ENCODE data around the gene RANBP2.
A peak's percentile ranks its signal among the peaks of the same experiment; 100 is the strongest.

RANBP2 gene

DNA sequence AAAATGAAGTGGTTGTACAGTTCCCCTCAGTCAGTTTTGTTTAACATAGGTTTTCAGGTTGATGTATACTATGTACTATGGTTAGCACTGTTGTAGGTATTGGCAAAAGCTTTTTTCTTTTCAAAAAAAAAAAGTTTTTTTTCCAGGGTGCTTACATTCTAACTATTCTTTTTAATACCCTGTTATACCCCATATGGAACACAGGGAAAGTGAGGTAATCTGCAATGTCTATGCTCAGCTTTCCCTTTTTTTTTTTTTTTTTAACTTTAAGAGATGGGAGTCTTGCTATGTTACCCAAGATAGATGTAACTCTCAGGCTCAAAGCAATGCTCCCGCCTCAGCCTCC is 66.7 kb downstream of the RANBP2 start:
- DNase-seq = no peak

DNA sequence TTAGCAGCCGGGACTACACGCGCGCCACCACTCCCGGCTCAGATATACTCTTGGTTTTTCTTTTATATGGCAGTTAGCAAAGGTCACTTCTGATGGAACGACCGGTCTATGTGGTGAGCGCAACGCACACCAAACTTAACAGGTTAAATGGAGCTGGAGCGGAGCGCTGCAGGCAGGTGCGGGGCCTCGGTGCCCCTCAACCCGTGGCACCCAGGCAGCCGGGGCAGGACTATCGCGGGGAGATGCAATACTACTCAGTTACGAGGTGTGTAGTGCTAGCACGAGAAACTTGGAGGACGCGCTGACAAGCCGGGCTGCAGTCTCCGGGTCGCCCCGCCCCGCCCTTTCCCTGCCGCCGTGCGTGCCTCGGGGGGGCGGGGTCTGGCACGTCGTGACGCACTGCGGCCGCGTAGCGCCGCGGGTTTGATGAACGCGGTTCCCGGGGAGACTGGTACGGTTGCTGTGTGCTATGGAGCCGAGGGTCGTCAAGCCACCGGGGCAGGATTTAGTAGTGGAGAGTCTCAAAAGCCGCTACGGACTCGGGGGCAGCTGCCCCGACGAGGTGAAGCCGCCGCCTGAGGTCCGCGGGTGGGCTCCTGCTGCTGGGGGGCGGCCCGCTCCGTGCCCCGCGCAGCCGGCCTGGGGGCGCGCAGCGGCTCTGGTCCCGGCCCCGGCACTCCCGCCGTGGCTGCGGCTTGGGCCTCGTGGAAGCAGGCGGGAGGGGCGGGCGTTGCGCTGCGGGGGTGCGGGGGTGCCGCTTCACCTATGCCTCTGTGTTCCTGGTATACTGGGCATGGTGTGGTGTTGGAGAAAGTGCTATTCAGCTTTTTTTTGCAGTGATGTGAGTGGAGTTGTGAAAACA is 67.3 kb downstream of the RANBP2 start, which contains the start of gene CCDC138:
CCDC138 (plus strand) TSS at position 418 of the 862 bp plus-strand sequence; CDS start at position 470, 52 bp downstream.
- DNase-seq = peak; percentile 88 to 89

DNA sequence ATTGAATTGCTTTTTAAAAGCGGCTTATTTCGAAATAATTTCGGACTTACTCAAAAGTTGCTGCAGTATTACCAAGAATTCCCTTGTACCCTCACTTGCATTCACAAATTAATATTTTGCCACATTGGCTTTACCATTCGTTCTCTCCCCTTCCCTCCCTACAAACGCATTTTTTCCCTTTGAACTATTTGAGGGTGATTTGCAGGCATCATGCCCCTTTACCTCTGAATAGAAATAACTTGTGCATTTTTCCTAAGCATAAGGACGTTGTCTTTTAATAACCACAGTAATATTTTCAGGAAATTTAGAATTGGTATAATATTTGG is 67.9 kb downstream of the RANBP2 start:
- DNase-seq = no peak

DNA sequence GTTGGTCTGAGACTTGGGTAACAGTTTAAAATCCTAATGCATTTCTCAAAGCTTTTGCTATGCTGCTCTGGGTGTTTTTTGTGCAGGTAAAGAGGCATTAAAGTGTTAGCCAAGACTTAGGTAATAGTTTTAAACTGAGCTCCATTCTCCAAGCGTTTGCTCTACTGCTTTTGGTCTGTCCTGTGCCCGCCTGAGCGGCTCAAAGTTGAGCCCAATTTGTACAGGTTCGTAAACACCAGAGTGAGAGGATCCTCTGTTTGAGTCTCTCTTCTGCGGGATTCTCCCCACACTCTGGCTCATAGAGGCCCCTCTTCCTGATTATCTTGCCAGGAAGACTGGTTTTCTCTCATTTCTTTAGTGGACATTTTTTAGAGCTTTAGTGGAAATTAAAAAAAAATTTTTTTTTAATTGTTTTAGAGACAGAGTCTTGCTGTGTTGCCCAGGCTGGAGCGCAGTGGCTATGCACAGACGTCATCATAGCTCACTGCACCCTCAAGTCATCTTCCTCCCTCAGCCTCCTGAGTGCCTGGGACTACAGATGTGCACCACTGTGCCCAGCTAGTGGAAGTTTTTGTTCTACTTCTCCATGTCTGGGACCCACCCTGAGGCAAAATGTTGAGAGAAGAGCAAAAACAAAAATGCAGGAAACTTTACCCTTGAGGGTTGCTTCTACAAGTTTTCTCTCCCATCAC is 83.9 kb downstream of the RANBP2 start:
- no peak for DNase-seq

DNA sequence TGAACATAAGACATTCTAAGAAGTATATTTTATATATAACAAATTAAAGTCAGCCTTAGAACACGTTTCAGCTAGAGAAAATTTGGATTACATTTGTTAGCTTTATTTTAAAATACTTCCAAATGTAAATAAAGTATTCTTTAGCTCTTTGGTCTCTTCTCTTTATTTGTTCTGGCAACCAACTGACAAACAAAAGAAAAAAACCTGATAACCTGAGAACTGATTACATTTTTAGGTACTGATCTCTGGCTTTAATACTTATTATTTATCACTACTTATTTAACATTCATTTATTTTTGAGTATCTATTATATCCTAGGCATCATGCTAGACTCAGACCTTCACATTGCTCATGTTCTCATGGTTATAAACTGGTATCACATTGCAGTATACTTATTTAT is 85.8 kb downstream of the RANBP2 start:
- DNase-seq = no peak

DNA sequence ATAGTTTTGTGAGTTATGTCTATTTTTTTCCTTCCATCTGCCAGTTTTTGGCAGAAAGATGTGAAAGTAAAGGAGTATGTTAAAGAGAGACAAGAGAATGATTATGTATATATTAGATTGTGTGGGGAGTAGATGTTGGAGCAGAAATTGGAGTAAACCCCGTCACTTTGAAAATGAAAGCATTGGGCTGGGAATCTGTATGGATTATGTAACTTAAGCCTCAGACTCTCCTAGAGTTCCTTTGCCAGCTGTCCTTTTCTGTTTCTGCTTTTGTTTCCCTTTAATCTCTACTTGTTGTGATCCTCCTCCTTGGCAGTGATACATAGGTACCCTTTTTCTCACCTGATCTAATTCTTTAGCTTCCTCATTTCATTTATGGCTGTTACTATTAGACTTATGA is 86.5 kb downstream of the RANBP2 start:
- no peak for DNase-seq

DNA sequence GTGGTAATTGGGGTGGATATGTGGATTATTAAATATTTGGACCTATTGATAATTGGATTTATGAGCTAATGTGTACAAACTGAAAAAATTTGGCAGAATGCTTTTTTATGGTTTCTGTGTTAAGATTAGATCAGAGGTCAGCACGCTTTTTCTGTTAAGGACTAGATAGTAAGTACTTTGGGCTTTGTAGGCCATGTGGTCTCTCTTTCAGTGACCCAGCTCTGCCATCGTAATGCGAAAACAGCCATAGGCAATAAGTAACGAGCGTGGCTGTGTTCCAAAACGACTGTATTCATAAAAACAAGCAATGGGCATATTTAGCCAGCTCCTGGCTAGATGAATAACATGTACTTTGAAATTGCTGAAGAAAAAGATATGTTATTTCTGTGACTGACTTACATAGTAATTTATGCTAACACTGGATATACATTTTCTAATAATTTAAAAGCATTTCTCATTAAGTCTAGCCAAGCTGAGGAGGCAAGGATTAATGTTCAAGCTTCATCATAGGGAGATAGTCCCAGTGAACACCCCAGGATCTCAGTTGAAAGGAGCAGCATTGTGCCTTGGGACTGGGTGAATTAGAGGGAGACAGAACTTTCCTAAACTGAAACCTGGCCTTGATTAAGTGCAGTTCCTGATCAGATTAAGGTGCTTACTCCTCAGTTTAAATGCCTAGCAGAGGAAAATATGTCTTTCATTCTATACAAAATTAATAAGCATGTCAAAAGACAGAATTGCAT is 87.3 kb downstream of the RANBP2 start:
- no peak for DNase-seq

DNA sequence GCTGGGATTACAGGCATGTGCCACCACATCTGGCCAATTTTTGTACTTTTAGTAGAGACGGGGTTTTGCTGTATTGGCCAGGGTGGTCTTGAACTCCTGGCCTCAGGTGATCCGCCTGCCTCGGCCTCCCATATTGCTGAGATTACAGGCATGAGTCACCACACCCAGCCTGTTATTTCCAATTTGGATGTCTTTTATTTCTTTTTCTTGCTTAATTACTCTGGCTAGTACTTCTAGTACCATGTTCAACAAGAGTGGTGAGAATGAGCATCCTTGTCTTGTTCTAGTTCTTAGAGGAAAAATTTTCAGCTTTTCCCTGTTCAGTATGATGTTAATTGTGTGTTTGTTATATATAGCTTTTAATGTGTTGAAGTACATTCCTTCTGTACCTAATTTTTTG is 90.7 kb downstream of the RANBP2 start:
- DNase-seq = no peak

DNA sequence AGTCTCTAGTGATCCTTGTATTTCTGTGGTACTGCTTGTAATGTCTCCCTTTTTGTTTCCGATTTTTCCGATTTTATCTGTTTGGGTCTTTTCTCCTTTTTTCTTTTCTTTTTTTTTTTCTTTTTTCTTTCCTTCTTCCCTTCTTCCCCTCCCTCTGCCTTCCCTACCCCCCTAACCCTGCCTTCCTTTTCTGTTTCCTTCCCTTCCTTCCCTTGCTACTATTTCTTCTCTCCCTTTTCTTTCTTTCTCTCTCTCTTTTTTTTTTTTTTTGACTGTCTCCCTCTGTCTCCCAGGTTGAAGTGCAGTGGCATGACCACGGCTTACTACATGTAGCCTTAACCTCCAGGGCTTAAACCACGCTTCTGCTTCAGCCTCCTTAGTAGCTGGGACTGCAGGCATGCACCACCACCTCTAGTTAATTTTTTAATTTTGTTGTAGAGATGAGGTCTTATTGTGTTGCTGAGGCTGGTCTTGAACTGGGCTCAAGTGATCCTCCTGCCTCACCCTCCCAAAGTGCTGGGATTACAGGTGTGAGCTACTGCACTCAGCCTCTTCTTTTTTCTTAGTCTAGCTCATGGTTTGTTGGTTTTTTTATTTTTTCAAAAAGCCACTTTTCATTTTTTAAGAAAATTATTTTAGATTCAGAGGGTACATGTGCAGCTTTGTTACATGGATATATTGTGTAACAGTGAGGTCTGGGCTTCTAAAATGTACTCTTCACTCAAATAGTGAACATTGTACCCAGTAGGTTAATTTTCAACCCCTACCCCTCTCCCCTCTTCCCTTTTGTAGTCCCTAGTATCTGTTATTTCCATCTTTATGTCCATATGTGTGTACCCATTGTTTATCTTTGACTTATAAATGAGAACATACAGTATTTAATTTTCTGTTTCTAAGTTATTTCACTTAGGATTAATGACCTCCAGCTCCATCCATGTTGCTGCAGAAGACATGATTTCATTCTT is 92.0 kb downstream of the RANBP2 start:
- DNase-seq = no peak

DNA sequence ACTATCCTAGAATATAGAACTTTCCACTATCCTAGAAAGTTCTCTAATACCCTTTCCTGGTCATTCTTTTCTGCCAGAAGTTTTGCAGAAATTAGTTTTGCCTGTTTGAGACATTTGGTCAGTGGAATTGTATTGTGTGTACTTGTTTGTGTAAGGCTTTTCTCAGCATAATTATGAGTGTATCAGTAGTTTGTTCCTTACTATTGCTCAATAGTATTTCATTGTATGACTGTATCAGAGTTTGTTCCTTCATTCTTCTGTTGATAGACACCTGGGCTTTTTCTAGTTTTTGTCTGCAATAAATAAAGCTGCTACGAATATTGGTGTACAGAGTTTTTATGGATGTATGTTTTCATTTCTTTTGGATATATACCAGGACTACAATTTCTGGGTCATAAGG is 94.5 kb downstream of the RANBP2 start:
- no peak for DNase-seq

DNA sequence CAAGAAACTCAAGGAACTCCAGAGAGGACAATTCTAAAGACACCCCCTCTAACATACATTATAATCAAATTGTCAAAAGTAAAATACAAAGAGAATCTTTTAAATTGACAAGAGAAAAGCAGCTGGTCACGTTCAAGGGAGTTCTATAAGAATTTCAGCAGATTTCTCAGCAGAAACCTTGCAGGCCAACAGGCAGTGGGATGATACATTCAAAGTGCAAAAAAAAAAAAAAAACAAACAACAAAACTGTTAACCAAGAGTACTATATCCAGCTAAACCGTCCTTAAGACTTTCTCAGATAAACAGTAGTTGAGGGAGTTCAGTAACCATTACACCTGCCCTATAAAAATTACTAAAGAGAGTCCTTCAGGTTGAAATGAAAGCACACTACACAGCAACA is 101.2 kb downstream of the RANBP2 start:
- DNase-seq = no peak

DNA sequence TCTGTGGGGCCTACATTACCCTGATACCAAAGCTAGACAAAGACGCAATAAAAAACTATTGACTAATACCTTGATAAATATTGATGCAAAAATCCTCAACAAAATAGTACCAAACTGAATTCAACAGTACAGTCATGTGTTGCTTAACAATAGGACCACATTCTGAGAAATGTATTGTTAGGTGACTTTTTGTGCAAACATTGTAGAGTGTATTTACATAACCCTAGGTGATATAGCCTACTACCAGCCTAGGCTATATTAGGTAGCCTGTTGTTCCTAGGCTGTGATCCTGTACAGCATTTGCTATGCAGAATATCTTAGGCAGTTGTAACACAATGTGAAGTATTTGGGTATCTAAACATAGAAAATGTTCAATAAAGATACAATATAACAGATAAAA is 104.0 kb downstream of the RANBP2 start:
- DNase-seq = no peak

DNA sequence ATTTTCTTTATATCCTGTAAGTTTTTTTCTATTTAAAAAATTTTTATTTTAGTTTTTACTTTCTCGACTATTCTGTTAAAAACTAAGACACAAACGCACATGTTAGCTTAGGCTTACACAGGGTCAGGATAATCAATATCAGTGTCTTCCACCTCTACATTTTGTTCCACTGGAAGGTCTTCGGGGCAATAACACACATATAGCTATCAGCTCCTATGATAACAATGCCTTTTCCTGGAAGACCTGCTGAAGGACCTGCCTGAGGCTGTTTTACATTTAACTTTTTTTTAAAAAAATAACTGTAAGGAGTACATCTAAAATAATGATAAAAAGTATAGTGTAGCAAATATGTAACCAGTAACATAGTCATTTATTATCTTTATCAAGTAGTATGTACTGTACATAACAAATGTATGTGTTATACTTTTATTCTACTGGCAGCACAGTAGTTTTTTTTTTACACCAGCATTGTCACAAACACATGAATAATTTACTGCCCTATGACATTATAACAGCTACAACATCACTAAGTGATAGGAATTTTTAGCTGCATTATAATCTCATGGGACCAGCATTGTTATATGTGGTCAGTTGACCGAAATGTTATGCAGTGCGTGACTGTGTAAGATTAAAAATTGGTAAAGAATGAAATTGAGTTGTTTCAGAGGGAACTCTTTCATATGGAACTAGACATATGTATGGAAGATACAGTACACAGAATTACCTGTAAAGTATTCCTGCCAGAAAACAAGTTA is 105.2 kb downstream of the RANBP2 start:
- DNase-seq = no peak

DNA sequence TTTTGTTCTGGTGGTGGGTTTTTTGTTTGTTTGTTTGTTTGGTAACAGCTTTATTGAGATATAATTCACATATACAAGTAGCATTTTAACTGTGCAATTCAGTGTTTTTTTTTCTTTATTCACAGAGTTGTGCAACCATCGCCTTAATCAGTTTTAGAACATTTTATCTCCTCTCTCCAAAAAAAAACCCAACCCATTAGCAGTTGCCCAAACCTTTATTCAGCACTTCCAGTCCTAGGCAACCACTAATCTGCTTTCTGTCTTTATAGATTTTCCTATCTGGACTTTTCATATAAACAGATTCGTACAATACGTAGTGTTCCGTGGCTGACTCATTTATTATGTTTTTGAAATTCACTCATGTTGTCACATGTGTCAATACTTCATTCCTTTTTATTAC is 106.0 kb downstream of the RANBP2 start:
- DNase-seq = no peak

DNA sequence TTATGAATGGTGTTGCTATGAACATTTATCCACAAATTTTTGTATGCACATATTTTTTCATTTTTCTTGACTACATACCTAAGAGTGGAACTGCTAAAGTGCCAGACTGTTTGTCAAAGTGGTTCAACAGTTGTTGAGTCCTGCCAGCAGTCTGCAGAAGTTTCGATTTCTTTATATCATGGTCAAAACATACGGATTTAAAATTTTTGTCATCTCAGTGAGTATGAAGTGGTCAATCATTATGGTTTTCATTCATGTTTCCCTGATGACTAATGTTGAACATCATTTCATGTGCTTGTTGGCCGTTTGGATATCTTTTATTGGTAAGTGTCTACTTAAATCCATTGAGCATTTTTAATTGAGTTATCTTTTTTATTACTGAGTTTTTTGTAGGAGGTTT is 106.5 kb downstream of the RANBP2 start:
- DNase-seq = no peak

DNA sequence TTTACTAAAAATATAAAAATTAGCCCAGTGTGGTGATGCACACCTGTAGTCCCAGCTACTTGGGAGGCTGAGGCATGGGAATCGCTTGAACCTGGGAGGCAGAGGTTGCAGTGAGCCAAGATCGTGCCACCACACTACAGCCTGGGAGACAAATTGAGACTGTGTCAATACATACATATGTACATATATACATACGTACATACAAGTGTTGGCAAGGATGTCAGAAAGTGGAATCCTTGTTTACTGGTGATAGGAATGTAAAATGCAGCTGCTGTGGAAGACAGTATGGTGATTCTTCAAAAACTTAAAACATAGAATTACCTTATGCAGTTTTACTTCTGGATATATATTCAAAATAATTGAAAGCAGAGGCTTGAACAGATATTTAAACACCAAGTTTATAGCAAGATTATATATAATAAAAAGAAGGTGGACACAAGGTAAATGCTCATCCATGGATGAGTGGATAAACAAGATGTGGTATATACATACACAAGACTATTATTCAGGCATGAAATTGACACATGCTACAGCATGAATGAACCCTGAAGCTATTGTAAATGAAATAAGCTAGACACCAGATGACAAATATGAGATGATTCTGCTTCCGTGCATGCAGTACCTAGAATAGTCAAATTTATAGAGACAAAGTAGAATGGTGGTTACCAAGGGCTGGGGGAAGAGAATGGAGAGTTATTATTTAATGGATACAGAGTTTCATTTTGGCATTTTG is 110.5 kb downstream of the RANBP2 start:
- no peak for DNase-seq

DNA sequence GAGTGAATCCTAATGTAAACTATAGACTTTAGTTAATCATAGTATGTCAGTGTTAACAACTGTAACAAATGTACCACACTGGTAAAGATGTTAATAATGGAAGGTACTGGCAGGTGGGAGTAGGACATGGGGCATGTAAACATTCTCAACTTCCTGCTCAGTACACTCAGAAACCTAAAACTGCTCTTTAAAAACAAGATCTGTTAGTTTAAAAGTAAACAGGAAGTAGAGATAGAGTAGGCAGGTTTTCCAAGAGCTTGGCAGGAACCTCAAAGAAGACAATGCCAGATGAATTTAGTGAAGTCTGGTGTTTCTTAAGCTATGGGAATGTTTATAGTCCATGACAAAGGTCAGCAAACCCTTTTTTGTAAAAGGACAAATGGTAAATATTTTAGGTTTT is 113.9 kb downstream of the RANBP2 start:
- no peak for DNase-seq

DNA sequence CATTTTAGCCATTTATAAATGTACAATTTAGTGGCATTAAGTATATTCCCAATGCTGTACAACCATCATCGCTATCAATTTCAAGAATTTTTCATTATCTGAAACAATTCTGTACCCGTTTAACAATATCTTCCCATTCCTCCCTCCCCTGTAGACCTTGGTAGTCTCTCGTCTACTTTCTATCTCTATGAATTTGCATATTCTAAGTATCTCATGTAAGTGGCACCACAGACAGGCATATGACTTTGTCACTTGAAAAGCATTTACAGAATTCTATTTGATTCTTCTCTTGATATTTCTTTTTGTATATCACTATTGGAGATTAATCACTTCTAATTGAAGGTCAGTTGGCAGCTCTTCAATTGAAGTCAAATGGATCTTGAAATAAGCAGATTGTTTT is 115.3 kb downstream of the RANBP2 start:
- DNase-seq = no peak

DNA sequence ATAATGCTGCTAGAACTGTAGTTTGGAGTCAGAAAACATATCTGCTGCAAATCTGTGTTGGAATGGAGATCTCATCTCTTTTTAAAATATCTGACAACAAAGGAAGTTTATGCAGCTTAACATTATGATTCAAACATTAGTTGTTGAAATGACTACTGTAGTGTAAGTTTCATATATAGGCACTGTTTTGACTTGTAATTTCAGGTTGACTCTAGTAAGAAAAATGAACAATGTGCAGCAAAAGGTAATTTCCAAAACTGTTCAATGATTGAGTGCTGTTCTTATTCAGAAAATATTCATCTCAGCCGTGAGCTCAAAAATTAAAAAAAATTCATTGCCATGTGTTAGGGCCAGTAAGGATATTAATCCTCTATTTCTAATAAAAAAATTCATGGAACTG is 115.8 kb downstream of the RANBP2 start:
- DNase-seq = no peak

All from CD4-positive, alpha-beta T cell treated with Interleukin-1 beta for 1 hour (primary cell).